Colonic mucosa (tissue), 4 donors: ENCODE results near the gene FBXO44. TPM values are rescaled to one million over a fixed set of nuclear protein-coding genes. Genes with fewer than 3 reads are reported as not detected.

Source experiments
- DNase-seq: peaks from one replicate; pipeline ENCODE4 v3.0.0-alpha.2; 2020
- H3K27ac ChIP-seq: fragments of 200-600 bp; one replicate; pipeline ENCODE4 v1.8.0; 2021
- H3K27me3 ChIP-seq: fragments of 200-600 bp; one replicate; pipeline ENCODE4 v1.8.0; 2021
- H3K36me3 ChIP-seq: fragments of 200-600 bp; one replicate; pipeline ENCODE4 v1.8.0; 2021
- H3K4me1 ChIP-seq: fragments of 200-600 bp; one replicate; pipeline ENCODE4 v1.8.0; 2021; ENCODE audit warnings: mild to moderate bottlenecking
- H3K4me3 ChIP-seq: fragments of 200-600 bp; one replicate; pipeline ENCODE4 v1.8.0; 2021
- H3K9ac ChIP-seq, 2 donors: one replicate each; pipeline ENCODE4 v1.7.0; 2013; ENCODE audit warnings: control low read depth in 2 of 2, low read depth in 2 of 2, low read length in 2 of 2
- H3K9me3 ChIP-seq: fragments of 200-600 bp; one replicate; pipeline ENCODE4 v1.8.0; 2021
- CTCF ChIP-seq: fragments of 200-600 bp; IDR thresholded peaks from one replicate; pipeline ENCODE4 v1.8.0; 2022; ENCODE audit warnings: antibody characterized with exemption, mild to moderate bottlenecking
- intact Hi-C: fragments of 100-400 bp; cut with DNase I; formaldehyde crosslinking; loops from one replicate; pipeline ENCODE4 v1.14.1; 2022
- total RNA-seq, 2 donors: library from RNA; stranded (reverse); fragmentation: NEBNext Ultra II Directional in 1 of 2; extraction: Animal tissue kit (Norgen Biotek cat#: 25700) in 1 of 2; gene quantifications; one replicate each; pipeline ENCODE4 v1.2.1, GENCODE V29; 2021
- donor health status: healthy.
- donor health status: DM: no; HTN: no; CAD: no.
- donor health status: DM: no; HTN: no; CAD: no.

The FBXO44 gene
- total RNA-seq, 2 donors from 2014 or later: 5.3 to 7.5 TPM

DNA sequence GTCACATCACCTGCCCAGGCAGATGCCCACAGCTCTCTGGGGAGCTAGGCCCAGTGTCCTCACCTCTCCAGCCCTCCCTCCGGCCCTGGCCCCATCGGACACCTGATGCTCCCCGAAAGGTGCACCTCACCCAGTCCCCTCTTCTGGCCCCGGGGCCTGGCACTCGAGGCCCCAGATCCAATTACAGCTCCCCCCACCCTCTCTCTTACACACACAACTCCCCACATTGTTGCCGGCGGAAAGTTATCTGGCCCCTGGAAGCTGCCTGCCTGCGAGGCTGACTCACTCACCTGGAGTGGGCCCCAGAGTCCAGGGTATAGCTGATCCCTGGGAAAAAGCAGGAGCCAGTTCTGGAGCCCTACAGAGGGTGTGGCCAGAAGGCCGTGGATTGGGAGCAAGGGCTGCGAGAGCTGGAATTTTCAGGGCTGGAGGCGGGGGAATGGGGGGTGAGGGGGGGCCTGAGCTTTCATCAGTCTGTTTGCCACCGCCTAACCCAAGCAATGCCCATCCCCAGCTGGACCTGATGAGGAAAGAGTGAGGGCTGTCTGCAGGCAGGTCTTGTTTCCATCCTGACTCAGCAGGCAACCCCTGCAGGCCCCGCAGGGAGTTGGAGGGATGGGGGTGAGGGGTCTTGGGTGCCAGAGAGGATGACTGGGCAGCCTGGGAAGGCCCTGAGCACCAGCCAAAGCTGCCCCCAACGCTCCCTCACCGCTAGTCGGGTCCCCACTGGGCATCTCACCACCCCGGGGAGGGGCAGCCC, 1.4 kb upstream of the FBXO44 start:
- Histone ChIP-seq H3K4me1 (peaks cover 9% of the 10 kb centered on the region), H3K27ac (no peak overlapping the region), H3K36me3 (no peaks in the 10 kb centered on the region), H3K9me3 (no peaks in the 10 kb centered on the region), H3K9ac (no peak overlapping the region), H3K4me3 (no peak overlapping the region), H3K27me3 (no peaks in the 10 kb centered on the region)
- no peak for DNase-seq
- intact Hi-C loops: loop anchor here (5.0 kb wide), 1 partner anchor 69 kb away; no protein-coding TSS in a partner anchor
- TF ChIP-seq CTCF: no peak

DNA sequence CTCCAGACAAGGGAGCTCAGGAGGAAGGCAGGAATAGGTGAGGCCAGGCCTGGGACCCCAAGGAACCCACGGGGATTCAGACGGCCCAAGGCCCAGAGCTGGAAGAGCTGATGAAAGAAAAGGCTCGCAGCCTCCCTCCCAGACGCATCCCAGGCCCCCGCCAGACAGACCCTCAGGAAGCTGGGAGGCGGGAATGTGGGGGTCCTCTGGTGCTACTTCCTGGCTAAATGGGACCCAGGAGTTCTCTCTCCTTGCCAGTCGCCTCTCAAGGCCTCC, 878 bp upstream of the FBXO44 start:
- Histone ChIP-seq H3K9ac (no peak overlapping the region), H3K36me3 (no peaks in the 10 kb centered on the region), H3K27me3 (no peaks in the 10 kb centered on the region), H3K27ac (no peak overlapping the region), H3K4me3 (peak overlapping the region; percentile 63), H3K9me3 (no peaks in the 10 kb centered on the region), H3K4me1 (peaks cover 9% of the 10 kb centered on the region)
- DNase-seq: no peak
- TF ChIP-seq CTCF: no peak
- intact Hi-C loops: loop anchor here (5.0 kb wide), 1 partner anchor 69 kb away; no protein-coding TSS in a partner anchor

DNA sequence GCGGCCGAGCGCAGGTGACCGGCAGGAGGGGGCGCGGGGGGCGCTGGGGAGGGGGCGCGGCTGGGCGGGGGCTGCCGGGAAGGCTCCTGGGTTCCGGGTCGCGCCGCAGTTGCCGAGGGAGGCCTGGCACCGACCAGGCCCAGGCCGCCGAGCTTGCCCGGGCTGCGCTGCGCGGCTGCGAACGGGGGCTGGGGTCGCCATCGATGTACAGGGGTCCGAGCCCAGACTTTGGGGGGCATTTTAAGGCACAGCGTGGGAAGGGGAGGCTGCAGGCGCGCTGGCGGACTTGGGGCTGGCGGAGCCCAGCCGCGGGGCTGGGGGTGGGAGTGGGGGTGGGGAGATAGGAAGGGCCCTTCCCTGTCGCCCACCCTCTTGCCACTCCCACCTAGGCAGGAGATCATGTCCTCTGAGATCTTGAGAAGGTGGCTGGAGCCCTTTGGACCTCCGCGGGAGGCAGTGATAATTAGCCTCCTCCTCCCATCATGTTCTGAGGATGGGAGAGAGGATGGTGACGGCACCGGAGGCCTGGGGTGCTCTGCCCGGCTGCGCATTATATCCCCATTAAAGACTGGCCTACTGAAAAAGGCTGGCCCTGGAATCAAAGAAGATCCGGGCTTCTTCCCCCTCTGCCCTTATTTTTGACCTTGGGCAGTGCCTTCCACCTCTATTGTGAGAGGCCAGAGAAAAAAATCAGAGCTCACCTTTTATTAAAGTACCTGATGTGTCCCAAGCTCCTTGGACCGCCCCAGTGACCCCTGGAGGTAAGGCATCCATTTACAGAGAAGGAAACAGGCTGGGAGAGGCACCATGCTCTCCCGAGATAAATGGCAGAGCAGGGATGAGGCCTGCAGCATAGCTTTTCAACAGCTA, 497 bp downstream of the FBXO44 start:
- H3K4me3 ChIP-seq: peak overlapping the region; percentile 63
- intact Hi-C loops: loop anchor here (5.0 kb wide), 1 partner anchor 67 kb away; no protein-coding TSS in a partner anchor
- no peak for DNase-seq
- TF ChIP-seq CTCF: no peak
- H3K4me1 ChIP-seq: peaks cover 7% of the 10 kb centered on the region
- no peaks in the 10 kb centered on the region for H3K9me3 ChIP-seq
- H3K9ac ChIP-seq: peak overlapping the region in 1 of 2 donors; percentile 58
- H3K27me3 ChIP-seq: no peaks in the 10 kb centered on the region
- H3K27ac ChIP-seq: no peak overlapping the region
- H3K36me3 ChIP-seq: no peaks in the 10 kb centered on the region

- DNase-seq: no peak
- no peak overlapping the region for H3K27ac ChIP-seq
- H3K9me3 ChIP-seq: no peaks in the 10 kb centered on the region
- no peak for TF ChIP-seq CTCF
- intact Hi-C loops: no loop called here
- H3K4me3 ChIP-seq: no peak overlapping the region
- no peaks in the 10 kb centered on the region for H3K4me1 ChIP-seq
- H3K27me3 ChIP-seq: no peaks in the 10 kb centered on the region
- no peaks in the 10 kb centered on the region for H3K36me3 ChIP-seq
- no peak overlapping the region for H3K9ac ChIP-seq
These were observed 3.0 kb downstream of the FBXO44 start for GRCh38 chr1:11657654-11658053.

DNA sequence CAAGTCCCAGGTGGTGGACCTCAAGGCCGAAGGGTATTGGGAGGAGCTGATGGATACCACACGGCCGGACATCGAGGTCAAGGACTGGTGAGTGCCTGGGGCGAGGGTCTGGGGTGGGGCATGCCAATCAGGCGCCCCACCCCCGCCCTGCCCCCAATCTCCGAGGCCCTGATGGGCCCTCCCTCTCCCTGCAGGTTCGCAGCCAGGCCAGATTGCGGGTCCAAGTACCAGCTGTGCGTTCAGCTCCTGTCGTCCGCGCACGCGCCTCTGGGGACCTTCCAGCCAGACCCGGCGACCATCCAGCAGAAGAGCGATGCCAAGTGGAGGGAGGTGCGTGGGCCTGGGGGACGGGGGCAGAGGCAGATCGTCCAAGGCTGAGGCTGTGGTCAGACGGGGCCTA, 3.9 kb downstream of the FBXO44 start:
- Histone ChIP-seq H3K27ac (no peak overlapping the region), H3K9me3 (no peaks in the 10 kb centered on the region), H3K36me3 (no peaks in the 10 kb centered on the region), H3K9ac (no peak overlapping the region), H3K27me3 (no peaks in the 10 kb centered on the region), H3K4me1 (no peaks in the 10 kb centered on the region), H3K4me3 (no peak overlapping the region)
- DNase-seq: no peak
- intact Hi-C loops: no loop called here
- no peak for TF ChIP-seq CTCF
